ENCODE data around the gene TIAL1. TPM values are rescaled to one million over a fixed set of nuclear protein-coding genes. Genes with fewer than 3 reads are reported as not detected.

TIAL1 gene
- total and polyA plus RNA-seq, 2 donors (not counting 3 experiments of a cell fraction or from before 2014, with no cell fraction given) = 57.7 to 150 TPM

- H4K20me1 ChIP-seq (replicated peaks; ENCODE audit: control insufficient read depth, extremely low read depth, insufficient read depth, low read length) = no peaks in the 10 kb centered on the region
- no peaks in the 10 kb centered on the region for H3K79me2 ChIP-seq (ENCODE audit: control insufficient read depth, insufficient read depth, low read length)
- H3K9ac ChIP-seq (replicated peaks; ENCODE audit: extremely low read depth, insufficient read depth, low read length) = no peak overlapping the region
- no peaks in the 10 kb centered on the region for H3K36me3 ChIP-seq (ENCODE audit: control insufficient read depth in 2 of 2, extremely low read depth in 1 of 2, insufficient read depth in 2 of 2, low read length in 2 of 2)
- no peak overlapping the region for H2AFZ ChIP-seq (ENCODE audit: low read depth, low read length)
- no peak for FAIRE-seq
- intact Hi-C loops (cut with micrococcal nuclease) (no loop called here), dilution Hi-C loops (cut with MboI; ENCODE audit: extremely low pct_ligation_motif_present, low sequenced_read_pairs) (no loop called here)
- no TSS peak for BruUV-seq (replicated peaks)
- no peak overlapping the region for H3K27ac ChIP-seq (ENCODE audit: insufficient read depth, low read depth, low read length)
- POLR2A ChIA-PET = no interaction called here
- no peak overlapping the region for H3K4me2 ChIP-seq (ENCODE audit: insufficient read depth, low read length)
- H3K9me3 ChIP-seq (replicated peaks; ENCODE audit: control insufficient read depth, insufficient read depth, low read length) = no peaks in the 10 kb centered on the region
- DNase-seq (ENCODE audit: low read depth, low spot score) = no peak
- no peaks in the 10 kb centered on the region for H3K9me1 ChIP-seq (replicated peaks; ENCODE audit: control insufficient read depth, extremely low read depth, insufficient read depth, low read length)
- H3K4me1 ChIP-seq (ENCODE audit: control insufficient read depth, extremely low read depth, insufficient read depth, low read length) = peaks cover 16% of the 10 kb centered on the region
- H3K4me3 ChIP-seq (replicated peaks in 1 of 3; ENCODE audit: insufficient read depth in 1 of 3, low read depth in 1 of 3, low read length in 3 of 3) = no peak overlapping the region
- no peaks in the 10 kb centered on the region for H3K27me3 ChIP-seq (ENCODE audit: control insufficient read depth in 2 of 2, insufficient read depth in 2 of 2, low read length in 2 of 2)
- TF ChIP-seq POLR2AphosphoS5 (IDR thresholded peaks at IDR 0.05; ENCODE audit: insufficient read depth, low read depth, low read length) = no peak
- TF ChIP-seq MYC (IDR thresholded peaks at IDR 0.05; ENCODE audit: low read depth, low read length) = no peak
- TF ChIP-seq GATA2 (IDR thresholded peaks at IDR 0.05; ENCODE audit: insufficient read depth, insufficient read length, low read depth, low read length) = no peak
- TF ChIP-seq EZH2 (IDR thresholded peaks at IDR 0.05; ENCODE audit: borderline replicate concordance, low read depth, low read length, severe bottlenecking) = no peak
- TF ChIP-seq FOS (IDR thresholded peaks at IDR 0.05; ENCODE audit: borderline replicate concordance, insufficient read depth, low read length) = no peak
- CTCF ChIA-PET = interaction anchor here (1.2 to 2.4 kb wide), 5 partner anchors 13 to 318 kb away, joined by 4 to 10 read pairs (median 6); partner anchors contain the start of genes GRK5 and RGS10
These were observed 71.6 kb downstream of the TIAL1 start for GRCh38 chr10:119525116-119525515.

GRCh38 chr10:119524720-119525070 lies 72.1 kb downstream of the TIAL1 start:
- intact Hi-C loops (cut with micrococcal nuclease) = no loop called here
- TF ChIP-seq FOS (IDR thresholded peaks at IDR 0.05; ENCODE audit: borderline replicate concordance, insufficient read depth, low read length) (no peak), GATA2 (IDR thresholded peaks at IDR 0.05; ENCODE audit: insufficient read depth, insufficient read length, low read depth, low read length) (no peak), EZH2 (IDR thresholded peaks at IDR 0.05; ENCODE audit: borderline replicate concordance, low read depth, low read length, severe bottlenecking) (no peak), MYC (IDR thresholded peaks at IDR 0.05; ENCODE audit: low read depth, low read length) (no peak), POLR2A (IDR thresholded peaks at IDR 0.05; ENCODE audit: low read depth, low read length) (no peak), JUN (IDR thresholded peaks at IDR 0.05; ENCODE audit: borderline replicate concordance, insufficient read depth, insufficient read length, low read depth) (no peak), CTCF (IDR thresholded peaks at IDR 0.05; ENCODE audit: extremely low read depth in 1 of 2, insufficient read depth in 1 of 2, low read depth in 1 of 2, low read length in 2 of 2) (no peak), POLR2AphosphoS5 (IDR thresholded peaks at IDR 0.05; ENCODE audit: insufficient read depth, low read depth, low read length) (no peak)
- TF ChIP-seq, protein P1, sequence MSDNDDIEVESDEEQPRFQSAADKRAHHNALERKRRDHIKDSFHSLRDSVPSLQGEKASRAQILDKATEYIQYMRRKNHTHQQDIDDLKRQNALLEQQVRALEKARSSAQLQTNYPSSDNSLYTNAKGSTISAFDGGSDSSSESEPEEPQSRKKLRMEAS (IDR thresholded peaks at IDR 0.05; ENCODE audit: insufficient read depth, insufficient read length) = no peak
- Histone ChIP-seq H3K27me3 (ENCODE audit: control insufficient read depth in 2 of 2, insufficient read depth in 2 of 2, low read length in 2 of 2) (no peaks in the 10 kb centered on the region), H3K9ac (replicated peaks; ENCODE audit: extremely low read depth, insufficient read depth, low read length) (no peak overlapping the region), H3K79me2 (ENCODE audit: control insufficient read depth, insufficient read depth, low read length) (no peaks in the 10 kb centered on the region), H4K20me1 (replicated peaks; ENCODE audit: control insufficient read depth, extremely low read depth, insufficient read depth, low read length) (no peaks in the 10 kb centered on the region), H3K4me3 (replicated peaks in 1 of 3; ENCODE audit: insufficient read depth in 1 of 3, low read depth in 1 of 3, low read length in 3 of 3) (no peak overlapping the region), H3K27ac (ENCODE audit: insufficient read depth, low read depth, low read length) (no peak overlapping the region), H3K4me2 (ENCODE audit: insufficient read depth, low read length) (no peak overlapping the region), H3K4me1 (ENCODE audit: control insufficient read depth, extremely low read depth, insufficient read depth, low read length) (peaks cover 16% of the 10 kb centered on the region), H2AFZ (ENCODE audit: low read depth, low read length) (no peak overlapping the region), H3K9me3 (replicated peaks; ENCODE audit: control insufficient read depth, insufficient read depth, low read length) (no peaks in the 10 kb centered on the region), H3K9me1 (replicated peaks; ENCODE audit: control insufficient read depth, extremely low read depth, insufficient read depth, low read length) (no peaks in the 10 kb centered on the region), H3K36me3 (ENCODE audit: control insufficient read depth in 2 of 2, extremely low read depth in 1 of 2, insufficient read depth in 2 of 2, low read length in 2 of 2) (no peaks in the 10 kb centered on the region)
- ChIA-PET POLR2A (no interaction called here), CTCF (interaction anchor here (1.2 to 2.4 kb wide), 4 partner anchors 16 to 318 kb away, joined by 4 to 10 read pairs (median 5); partner anchors contain the start of genes GRK5 and RGS10)
- dilution Hi-C loops (cut with MboI; ENCODE audit: extremely low pct_ligation_motif_present, low sequenced_read_pairs) = no loop called here
- DNase-seq (ENCODE audit: low read depth, low spot score) (no peak), FAIRE-seq (no peak)
- no TSS peak for BruUV-seq (replicated peaks)

Measured in endothelial cell of umbilical vein (primary cell).